Right ventricle myocardium inferior (tissue), 1 donor: ENCODE results near the gene CBLC. TPM values are rescaled to one million over a fixed set of nuclear protein-coding genes. Genes with fewer than 3 reads are reported as not detected.

Experiments used
- ATAC-seq: fragments of 200-7000 bp; cut with Tn5 transposase; one replicate; pipeline ENCODE4 v1.9.1; 2020; ENCODE audit warnings: mild to moderate bottlenecking, moderate library complexity
- DNase-seq: peaks from one replicate; pipeline ENCODE4 v3.0.0; 2021; ENCODE audit errors: missing footprints
- intact Hi-C: fragments of 100-400 bp; cut with DNase I; formaldehyde crosslinking; loops from one replicate; pipeline ENCODE4 v1.11.0; 2022
- total RNA-seq: library from RNA; stranded (reverse); fragmentation: NEBNext Ultra II Directional; extraction: Animal tissue kit (Norgen Biotek cat#: 25700); gene quantifications from one replicate; pipeline ENCODE4 v1.2.1, GENCODE V29; 2021
- donor health status: DM: no; HTN: yes; CAD: no; lungs with severe emphysema.

CBLC gene
- total RNA-seq, 1 donor from 2014 or later: not detected

DNA sequence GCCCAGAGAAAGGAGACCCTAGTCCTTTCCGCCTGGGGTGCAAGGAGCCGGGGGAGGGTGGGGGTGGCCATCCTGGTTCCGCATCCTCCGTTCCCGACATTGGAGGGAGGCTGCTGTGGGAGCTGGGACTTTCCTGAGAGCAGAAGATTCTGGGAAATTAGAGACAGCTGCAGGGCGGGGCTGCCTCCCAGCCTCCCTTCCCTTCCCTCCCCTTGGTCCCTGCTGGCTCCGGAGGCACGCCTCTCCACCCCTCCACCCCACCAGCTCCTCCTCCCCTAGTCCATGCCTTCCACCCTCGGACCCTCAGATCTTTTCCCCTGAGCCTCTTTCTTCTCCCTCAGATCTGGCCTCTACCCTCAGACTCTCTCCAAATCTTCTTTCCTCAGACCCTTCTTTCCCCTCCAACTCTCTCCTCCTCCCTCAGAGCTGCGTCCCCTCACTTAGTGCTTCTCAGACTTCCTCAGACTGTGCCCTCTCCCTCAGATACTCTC is 32.3 kb upstream of the CBLC start:
- ATAC-seq (peak; percentile 35), DNase-seq (peak; percentile 88)
- intact Hi-C loops: no loop called here

DNA sequence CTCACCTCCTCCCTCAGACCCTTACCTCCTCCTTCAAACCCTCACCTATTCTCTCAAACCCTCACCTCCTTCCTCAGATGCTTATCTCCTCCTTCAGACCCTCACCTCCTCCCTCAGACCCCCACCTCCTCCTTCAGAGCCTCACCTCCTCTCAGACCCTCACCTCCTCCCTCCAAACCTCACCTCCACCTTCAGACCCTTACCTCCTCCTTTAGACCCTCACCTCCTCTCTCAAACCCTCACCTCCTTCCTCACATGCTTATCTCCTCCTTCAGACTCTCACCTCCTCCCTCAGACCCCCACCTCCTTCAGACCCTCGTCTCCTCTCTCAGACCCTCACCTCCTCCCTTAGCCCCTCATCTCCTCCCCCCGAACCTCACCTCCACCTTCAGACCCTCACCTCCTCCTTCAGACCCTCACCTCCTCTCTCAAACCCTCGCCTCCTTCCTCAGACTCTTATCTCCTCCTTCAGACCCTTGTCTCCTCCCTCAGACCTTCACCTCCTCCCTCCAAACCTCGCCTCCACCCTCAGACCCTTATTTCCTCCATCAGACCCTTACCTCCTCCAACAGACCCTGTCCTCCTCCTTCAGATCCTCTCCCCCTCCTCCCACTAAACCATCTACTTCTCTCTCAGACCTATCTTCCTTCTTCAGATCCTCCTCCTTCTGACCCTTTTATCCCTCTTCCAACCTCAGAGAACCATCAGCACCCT is 31.6 kb upstream of the CBLC start:
- DNase-seq: no peak
- ATAC-seq: no peak
- intact Hi-C loops: no loop called here

DNA sequence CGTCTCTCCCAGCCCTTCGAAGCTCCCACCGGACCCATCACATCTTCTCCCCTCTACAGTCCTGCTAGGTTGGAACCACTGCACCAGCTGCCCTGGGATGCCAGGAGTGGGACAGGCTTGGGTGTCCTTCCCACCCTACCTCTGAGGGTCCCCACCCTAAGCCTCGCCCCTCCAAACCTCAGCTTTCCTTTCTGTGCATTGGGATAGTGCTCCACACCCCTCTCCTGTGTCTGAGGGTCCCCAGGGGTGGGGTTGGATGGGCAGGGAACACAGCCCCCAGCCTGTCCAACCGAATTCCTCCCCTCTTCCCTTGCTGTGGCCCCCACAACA is 31.1 kb upstream of the CBLC start:
- DNase-seq (no peak), ATAC-seq (no peak)
- intact Hi-C loops: no loop called here

DNA sequence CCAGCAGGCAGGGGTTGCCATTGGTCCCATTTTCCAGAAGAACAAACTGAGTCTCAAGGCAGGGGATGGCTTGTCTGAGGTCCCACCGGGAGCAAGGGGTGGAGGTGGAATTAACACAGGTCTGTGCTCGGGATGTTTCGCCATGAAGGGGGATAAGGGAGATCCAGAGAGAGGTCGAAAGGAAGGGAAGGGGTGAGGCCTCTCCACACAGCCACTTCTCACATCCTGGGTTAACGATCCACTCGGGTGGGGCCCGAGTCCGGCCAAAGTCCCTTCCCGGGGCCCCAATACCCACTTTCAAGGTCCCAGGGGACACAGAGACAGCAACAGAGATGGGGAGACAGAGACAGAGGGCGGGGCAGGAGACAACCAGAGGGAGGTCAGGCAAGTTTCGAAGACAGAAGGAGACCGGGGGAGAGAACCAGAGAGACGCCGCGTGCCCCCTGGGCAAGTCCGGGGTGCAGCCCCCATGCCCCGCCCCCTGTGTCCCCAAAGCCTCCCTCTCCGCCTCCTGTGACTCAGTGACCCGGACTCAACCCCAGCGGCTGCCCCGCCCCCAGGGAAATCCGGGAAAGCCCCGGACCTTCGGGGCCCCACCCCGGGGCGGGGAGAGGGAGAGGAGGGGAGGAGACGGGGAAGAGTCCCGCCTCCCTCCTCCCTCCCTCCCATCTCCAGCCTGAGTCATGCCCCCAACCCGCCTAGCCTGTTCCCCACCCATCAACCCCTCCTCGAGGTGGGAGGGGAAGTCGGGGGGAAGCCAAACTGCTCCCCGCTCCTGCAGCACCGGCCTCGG is 30.5 kb upstream of the CBLC start:
- ATAC-seq (peak; percentile 92), DNase-seq (peak; percentile 96)
- intact Hi-C loops: no loop called here

DNA sequence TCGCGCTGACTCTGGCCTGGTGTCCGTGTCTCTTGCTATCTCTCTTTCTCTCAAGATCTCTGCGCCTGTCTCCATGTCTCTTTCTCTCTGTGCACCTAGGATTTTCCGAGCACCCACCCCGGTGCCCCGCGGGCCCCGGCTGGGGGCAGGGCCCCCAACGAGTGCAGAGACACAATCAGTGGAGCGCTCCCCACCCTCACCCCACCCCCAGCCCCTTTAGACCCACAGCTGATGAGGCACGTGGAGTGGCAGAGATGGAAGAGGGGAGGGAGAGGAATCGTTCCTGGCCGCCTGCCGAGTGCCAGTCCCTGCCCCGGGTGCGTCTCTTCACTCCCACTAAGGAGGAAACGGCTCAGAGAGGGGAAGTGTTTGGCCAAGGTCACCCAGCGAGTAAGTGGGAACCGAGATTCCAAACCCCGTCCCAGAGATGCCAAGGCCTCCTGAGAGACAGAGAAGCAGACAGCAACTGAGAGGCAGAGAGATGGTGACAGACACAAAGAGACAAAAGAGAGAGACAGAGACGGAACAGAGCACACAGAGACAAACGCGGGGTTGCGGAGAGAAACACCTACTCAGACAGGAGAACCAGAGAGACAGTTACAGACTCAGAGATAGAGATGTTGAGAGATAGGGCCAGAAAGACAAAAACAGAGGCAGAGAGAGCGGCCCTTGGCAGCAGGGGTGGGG is 29.8 kb upstream of the CBLC start:
- ATAC-seq: peak; percentile 29
- intact Hi-C loops: no loop called here
- DNase-seq: peak; percentile 83

DNA sequence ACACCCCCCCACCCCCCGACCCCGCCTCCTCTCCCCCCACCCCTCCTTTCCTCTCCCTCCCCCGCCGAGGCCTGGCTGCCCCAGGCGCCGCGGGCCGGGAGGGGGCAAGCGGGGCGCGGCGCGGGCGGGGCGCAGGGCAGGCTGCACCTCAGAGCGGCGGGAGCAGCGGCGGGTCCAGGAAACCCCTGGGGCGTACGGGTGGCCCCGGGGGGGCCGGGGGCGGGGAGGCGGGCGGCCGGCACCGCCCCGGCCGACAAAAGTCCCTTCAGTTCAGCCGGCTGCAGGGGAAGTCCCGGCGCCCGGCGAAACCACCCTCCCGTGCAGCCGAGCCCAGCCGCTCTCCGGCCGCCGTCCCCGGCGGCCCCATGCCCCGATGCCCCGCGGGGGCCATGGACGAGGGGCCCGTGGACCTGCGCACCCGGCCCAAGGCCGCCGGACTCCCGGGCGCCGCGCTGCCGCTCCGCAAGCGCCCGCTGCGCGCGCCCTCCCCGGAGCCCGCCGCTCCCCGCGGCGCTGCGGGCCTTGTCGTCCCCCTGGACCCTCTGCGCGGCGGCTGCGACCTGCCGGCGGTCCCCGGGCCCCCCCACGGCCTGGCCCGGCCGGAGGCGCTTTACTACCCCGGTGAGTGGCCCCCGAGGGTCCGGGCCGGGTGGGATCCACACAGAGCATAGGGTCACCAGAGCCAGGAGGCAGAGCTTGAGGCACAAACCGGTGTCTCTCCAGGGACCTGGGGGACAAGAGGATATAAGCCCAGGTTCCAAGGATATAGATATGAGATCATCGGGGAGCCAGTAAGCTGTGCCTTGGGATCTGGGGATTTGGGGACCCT is 29.1 kb upstream of the CBLC start, which contains the start of gene BCL3:
Gene BCL3, plus strand, starts transcription at position 283 of the 829 bp plus-strand sequence. Its CDS starts 83 bp downstream, at position 366.
- peak; percentile 42 for ATAC-seq
- peak; percentile 91 for DNase-seq
- intact Hi-C loops: no loop called here

DNA sequence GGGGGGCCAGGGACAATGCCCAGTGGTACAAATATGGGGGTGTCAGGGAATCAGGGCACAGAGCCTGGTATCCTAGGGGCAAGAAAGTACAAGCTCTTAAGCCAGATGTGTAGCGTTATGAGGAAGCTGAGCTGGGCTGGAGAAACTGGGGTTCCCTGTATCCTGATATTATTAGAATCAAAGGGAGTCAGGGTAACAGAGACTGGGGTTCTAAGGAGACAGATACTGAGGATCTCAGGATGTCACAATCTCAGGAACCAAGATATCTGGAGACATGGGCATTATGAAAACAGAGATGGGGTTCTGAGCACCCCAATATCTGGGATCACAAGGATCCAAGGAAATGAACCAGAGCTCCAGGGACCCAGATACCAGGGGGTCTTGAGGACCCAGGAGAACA is 28.4 kb upstream of the CBLC start:
- ATAC-seq: no peak
- no peak for DNase-seq
- intact Hi-C loops: no loop called here

DNA sequence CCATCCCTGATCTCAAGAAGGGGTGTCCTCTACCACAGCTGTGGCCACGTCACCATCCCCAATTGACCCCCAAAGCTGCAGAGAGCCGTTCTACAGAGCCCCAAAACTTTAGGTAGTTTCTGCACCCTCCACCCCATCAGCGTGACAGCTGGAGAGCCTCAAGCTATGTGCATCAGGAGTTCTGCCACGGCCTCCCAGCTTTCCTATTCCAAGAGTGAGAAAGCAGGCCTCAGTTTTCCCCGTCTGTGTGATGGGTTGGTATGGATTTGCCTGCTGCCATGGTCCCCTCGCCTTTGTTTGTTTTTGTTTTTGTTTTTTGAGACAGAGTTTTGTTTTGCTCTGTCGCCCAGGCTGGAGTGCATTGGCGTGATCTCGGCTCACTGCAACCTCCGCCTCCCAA is 27.7 kb upstream of the CBLC start:
- ATAC-seq (no peak), DNase-seq (no peak)
- intact Hi-C loops: no loop called here

DNA sequence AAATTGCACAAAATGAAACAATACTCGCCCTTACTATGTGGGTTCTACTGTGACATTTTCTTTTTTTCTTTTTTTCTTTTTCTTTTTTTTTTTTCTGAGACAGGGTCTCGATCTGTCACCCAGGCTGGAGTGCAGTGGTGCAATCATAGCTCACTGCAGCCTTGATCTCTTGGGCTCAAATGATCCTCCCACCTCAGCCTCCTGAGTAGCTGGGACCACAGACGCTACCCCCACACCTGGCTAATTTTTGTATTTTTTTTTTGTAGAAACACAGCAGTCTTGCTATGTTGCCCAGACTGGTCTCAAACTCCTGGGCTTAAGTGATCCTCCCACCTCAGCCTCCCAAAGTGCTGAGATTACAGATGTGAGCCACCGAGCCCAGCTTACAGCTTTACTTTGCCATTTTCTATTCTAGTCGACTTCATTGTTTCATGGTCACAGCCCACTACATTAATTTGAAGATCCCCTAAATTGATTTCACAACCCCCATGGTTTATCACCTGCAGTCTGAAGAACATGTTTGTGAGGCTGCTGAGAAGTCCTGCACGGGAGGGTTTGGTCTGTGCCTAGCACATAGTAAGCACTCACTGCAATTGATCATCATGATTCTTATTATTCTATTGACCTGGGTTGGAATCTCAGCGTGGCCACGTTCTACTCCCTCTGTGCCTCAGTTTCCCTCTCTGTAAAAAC is 25.4 kb upstream of the CBLC start:
- ATAC-seq: no peak
- intact Hi-C loops: no loop called here

DNA sequence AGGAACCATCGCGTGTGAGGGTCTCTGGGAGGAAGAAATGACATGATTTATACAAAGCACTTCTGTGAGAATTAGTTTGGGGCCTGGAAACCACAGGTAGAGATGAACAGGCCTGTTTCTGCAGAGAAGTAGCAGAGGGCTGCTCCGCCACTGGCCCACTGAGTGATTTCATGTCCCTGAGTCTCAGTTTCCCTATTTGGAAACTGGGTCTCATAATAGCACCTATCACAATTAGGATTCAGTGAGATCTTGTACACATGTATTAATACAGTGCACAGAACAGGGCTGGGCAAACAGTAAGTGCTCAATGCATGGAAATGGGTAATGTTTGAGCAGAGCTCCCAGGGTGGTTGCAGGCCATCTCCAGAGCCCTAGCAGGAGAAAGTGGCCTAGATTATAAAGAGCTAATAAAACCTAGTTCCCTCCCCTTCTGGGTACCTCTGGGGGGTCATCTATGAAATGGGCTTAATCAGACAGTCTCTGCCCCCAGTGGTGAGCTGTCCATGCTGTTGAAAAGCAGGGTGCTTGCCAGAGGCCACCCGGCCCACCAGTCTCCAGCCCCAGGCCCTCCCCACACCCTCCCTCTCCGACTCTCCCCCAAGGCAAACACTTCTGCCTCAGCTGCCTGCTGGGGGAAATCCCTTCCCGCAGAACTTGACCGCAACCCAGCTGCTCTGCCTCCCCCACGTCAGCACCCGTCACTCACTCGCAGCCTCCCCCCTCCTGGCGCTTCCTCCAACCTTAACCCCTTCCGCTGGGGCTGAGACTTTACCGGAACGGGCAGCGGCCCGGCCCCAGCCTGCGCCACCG is 24.7 kb upstream of the CBLC start:
- intact Hi-C loops: no loop called here
- ATAC-seq: peak; percentile 55
- peak; percentile 96 for DNase-seq

More for the DNA sequence above, 25.4 kb upstream of the CBLC start:
- no peak for DNase-seq

DNA sequence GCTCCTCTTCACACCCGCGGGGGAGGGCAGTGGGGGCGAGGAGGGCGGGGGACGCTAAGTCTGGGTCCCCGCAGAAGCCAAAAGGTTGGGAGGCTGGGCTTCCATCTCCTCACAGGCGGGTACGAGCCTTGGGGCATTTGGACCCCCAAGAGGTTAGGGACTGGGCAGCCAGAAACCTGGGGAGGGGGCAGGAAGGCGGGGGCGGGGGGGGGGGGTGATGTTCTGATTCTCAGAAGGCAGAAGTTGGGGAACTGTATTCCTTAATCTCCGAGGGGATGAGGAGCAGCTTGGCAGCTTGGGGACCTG is 24.1 kb upstream of the CBLC start:
- no peak for ATAC-seq
- intact Hi-C loops: no loop called here

DNA sequence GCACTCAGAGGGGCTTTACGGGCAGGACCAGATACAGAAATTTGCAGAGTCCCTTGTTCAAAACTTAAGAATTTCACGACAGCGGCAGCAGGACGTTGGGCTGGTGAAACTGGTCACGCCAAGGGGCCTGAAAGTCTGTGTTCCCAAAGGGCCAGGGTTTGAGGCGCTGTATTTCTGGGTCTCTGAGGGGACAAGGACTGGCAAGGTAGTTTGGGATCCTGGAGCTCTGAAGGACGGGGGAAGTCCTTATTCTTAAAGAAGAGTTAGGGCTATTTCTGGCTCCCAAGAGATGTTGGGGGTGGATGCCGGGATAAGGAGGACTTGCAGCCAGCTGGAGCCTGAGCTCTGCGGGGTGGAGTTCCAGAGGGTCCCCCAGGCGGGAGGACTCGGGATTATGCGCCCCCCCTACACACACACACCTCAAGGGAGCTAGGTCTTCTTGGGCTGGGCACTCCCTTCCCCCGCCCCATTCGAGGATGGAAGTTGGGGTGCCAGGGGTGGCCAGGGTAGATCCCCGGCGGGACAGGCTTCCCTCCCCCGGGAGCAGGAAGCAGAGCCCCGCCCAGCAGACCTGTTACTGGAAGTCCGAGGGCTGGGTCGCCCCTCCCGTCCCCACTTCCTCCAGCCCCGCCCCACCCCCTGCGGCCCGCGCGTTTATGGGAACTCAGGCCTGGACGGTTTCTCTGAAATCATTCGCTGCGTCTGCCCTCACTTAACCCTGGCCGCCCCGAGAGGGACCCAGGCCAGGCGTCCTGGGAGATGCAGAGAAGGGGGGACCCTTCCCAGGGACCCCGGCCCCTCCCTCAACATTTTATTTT is 23.5 kb upstream of the CBLC start:
- ATAC-seq (peak; percentile 69), DNase-seq (peak; percentile 98)
- intact Hi-C loops: no loop called here

More for the DNA sequence above, 24.1 kb upstream of the CBLC start:
- no peak for DNase-seq

DNA sequence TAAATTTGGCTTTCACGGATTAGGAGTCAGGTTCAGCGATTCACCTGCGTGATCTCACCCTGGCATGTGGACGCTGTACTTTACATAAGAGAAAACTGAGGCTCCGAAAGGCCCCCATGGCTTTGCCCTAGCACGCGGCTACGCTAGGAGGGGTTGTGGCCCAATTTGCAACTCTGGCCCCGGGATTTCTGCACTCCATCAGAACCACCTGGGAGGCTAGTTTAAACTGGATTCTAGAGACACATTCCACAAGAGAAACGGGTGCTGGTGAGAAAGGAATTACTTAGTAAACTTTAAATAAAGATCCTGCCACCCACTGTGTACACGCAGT is 23.0 kb upstream of the CBLC start:
- intact Hi-C loops: no loop called here

DNA sequence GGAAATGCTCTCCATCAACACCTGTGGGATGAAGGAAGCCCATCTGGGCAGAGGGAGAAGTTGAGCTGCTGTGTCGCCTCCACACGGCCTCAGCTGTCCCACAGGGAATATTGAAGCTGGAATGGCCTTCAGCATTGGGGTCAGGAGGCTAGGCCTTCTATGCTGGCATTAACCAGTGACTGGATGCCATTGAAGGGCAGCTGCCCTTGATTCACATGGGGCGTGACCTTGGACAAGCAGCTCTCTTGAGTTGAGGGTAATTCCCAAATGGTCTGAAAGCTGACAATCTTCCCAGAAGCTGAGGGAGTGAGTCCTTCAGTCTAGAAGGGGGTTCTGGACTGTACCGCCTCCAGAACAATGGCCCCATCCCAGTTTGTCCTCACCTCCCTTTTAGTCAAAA is 22.5 kb upstream of the CBLC start:
- intact Hi-C loops: no loop called here
- DNase-seq (peak; percentile 58), ATAC-seq (no peak)

More for the DNA sequence above, 23.0 kb upstream of the CBLC start:
- no peak for DNase-seq
- ATAC-seq: no peak

DNA sequence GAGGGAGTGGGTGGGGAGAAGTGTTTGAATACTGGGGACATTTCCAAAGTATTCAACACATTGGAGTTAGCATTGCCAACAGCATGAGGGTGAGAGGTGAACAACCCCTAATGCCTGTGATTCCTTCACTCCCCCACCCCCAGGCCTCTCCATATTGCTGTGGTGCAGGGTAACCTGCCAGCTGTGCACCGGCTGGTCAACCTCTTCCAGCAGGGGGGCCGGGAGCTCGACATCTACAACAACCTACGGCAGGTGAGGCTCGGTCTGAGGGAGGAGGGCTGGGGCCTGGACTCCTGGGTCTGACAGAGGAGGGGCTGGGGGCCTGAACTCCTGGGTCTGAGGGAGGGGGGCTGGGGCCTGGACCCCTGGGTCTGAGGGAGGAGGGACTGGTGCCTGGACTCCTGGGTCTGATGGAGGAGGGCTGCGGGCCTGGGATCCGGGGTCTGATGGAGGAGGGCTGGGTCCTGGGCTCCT is 21.6 kb upstream of the CBLC start:
- intact Hi-C loops: no loop called here
- ATAC-seq (no peak), DNase-seq (no peak)

DNA sequence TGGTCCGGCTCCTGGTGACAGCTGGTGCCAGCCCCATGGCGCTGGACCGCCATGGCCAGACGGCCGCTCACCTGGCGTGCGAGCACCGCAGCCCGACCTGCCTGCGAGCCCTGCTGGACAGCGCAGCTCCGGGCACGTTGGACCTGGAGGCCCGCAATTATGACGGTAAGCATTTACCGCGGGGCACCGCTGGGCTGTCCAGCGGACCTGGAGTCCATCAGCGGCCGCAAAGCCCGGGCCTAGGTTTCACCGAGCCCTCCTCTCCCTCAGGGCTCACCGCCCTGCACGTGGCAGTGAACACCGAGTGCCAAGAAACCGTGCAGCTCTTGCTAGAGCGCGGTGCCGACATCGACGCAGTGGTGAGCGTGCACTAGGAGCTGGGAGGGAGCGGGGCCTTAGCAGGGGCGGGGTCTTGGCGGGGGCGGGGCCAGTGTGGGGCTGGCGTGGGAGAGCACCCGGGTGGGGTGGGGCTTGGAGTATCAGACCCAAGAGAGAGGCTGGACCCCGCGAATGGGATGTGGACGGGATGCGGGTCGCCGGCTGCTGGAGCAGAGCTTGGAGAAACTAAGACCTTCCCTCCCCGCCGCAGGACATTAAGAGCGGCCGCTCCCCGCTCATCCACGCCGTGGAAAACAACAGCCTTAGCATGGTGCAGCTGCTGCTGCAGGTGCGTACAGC is 20.5 kb upstream of the CBLC start:
- ATAC-seq (peak; percentile 62), DNase-seq (peak; percentile 88)
- intact Hi-C loops: no loop called here
